Caco-2 (cell line): ENCODE results near the gene TRPV4. TPM values are rescaled to one million over a fixed set of nuclear protein-coding genes. Genes with fewer than 3 reads are reported as not detected.

Source experiments
- BruUV-seq: library from RNA; stranded (reverse); fragments of 400-500 nt; replicated peaks from 2 replicates; lab custom pipeline; 2021; lab: Mats Ljungman, UMichigan
- CTCF ChIA-PET: fragments of 300-600 bp; sonication (Branson Sonifier 250); formaldehyde crosslinking; loops from one replicate; lab custom pipeline; 2022; ENCODE audit warnings: antibody characterized with exemption; lab: Charles Lee
- POLR2A ChIA-PET: fragments of 300-600 bp; sonication (Branson Sonifier 250); formaldehyde crosslinking; loops from one replicate; lab custom pipeline; 2022; ENCODE audit warnings: antibody characterized with exemption; lab: Charles Lee
- DNase-seq, 2 experiments: peaks; one replicate each; pipeline versions ENCODE4 v3.0.0 to v3.0.0-alpha.2; 2020 to 2022
- H3K27me3 ChIP-seq: replicated peaks from 2 replicates; pipeline ENCODE4 v1.6.0; 2011; ENCODE audit warnings: low read length; ENCODE audit not compliant: control insufficient read depth, insufficient read depth
- H3K36me3 ChIP-seq: 2 replicates; pipeline ENCODE4 v1.5.1; 2011; ENCODE audit warnings: low read length; ENCODE audit not compliant: control insufficient read depth, insufficient read depth
- H3K4me1 ChIP-seq: fragments of 250-450 bp; sonication (Bioruptor Pico); 2 replicates; pipeline ENCODE4 v1.5.1; 2020; ENCODE audit warnings: mild to moderate bottlenecking
- H3K4me3 ChIP-seq: 2 replicates; pipeline ENCODE4 v1.5.1; 2011; ENCODE audit warnings: low read depth, mild to moderate bottlenecking, control low read depth, low read length
- H3K9me3 ChIP-seq: fragments of 250-450 bp; sonication (Bioruptor Pico); 2 replicates; pipeline ENCODE4 v1.5.1; 2020; ENCODE audit warnings: mild to moderate bottlenecking, moderate library complexity
- H3K27ac Mint-ChIP-seq: one replicate; pipeline ENCODE4 v1.8.0; 2022; ENCODE audit warnings: mixed read lengths; ENCODE audit not compliant: unreplicated experiment
- H3K27me3 Mint-ChIP-seq: one replicate; pipeline ENCODE4 v1.8.0; 2022; ENCODE audit warnings: mixed read lengths; ENCODE audit not compliant: insufficient read depth, unreplicated experiment
- H3K36me3 Mint-ChIP-seq: one replicate; pipeline ENCODE4 v1.8.0; 2022; ENCODE audit warnings: mild to moderate bottlenecking, mixed read lengths; ENCODE audit not compliant: insufficient read depth, unreplicated experiment
- H3K4me1 Mint-ChIP-seq: one replicate; pipeline ENCODE4 v1.8.0; 2022; ENCODE audit warnings: low read depth, mixed read lengths; ENCODE audit not compliant: unreplicated experiment
- H3K4me3 Mint-ChIP-seq: one replicate; pipeline ENCODE4 v1.8.0; 2022; ENCODE audit warnings: mild to moderate bottlenecking, moderate library complexity, mixed read lengths; ENCODE audit not compliant: unreplicated experiment
- H3K9me3 Mint-ChIP-seq: one replicate; pipeline ENCODE4 v1.8.0; 2022; ENCODE audit warnings: mixed read lengths; ENCODE audit not compliant: unreplicated experiment
- CTCF ChIP-seq, 2 experiments: fragments of 200-600 bp in 1 of 2; IDR thresholded peaks; 1 replicate in 1 of 2; 2 replicates in 1 of 2; pipeline versions ENCODE4 v1.5.1 to v1.8.0; 2011 to 2022; ENCODE audit warnings: antibody characterized with exemption in 1 of 2, control low read depth in 1 of 2, inconsistent platforms in 1 of 2, low read depth in 1 of 2, low read length in 1 of 2, mild to moderate bottlenecking in 1 of 2, moderate library complexity in 1 of 2; ENCODE audit not compliant: insufficient read depth in 1 of 2, severe bottlenecking in 1 of 2, unreplicated experiment in 1 of 2
- intact Hi-C: fragments of 100-400 bp; cut with micrococcal nuclease; formaldehyde crosslinking; loops from one replicate; pipeline ENCODE4 v1.10.0; 2022; ENCODE audit not compliant: unreplicated experiment
- total RNA-seq: library from RNA; stranded (reverse); gene quantifications from 2 replicates; pipeline ENCODE4 v1.2.3, GENCODE V29; 2022

Gene TRPV4
- total RNA-seq, 1 experiment from 2014 or later, result not detected

DNA sequence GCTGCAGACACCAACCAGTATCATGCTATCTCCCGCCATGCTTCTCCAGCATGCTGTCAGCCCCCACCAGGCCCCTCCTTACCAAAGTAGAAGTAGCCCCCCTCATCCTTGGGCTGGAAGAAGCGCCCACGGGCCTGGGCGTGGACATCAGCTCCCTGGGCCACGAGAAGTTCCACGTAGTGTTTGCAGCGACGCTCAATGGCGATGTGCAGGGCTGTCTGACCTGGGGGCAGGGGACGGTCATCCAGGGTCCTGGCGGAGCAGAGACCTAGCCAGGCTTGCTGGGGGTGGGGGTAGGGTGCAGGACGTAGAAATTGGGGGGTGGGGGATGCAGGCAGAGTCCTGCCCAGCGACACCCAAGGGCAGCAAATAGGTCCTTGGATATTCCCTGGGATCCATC lies 32.7 kb downstream of the TRPV4 start:
- CTCF ChIA-PET, result interaction anchor here (0.6 kb wide), 1 partner anchor 30 kb away, joined by 6 read pairs; no protein-coding TSS in a partner anchor
- intact Hi-C loops, result no loop called here
- POLR2A ChIA-PET, result no interaction called here
- Mint-ChIP-seq H3K27me3 (peaks cover 6% of the 10 kb centered on the region), H3K36me3 (no peaks in the 10 kb centered on the region), H3K4me3 (no peak overlapping the region), H3K9me3 (no peaks in the 10 kb centered on the region), H3K27ac (no peak overlapping the region), H3K4me1 (no peaks in the 10 kb centered on the region)
- BruUV-seq, result no TSS peak
- H3K27me3 ChIP-seq, result no peaks in the 10 kb centered on the region
- no peak for DNase-seq
- no peak overlapping the region for H3K4me3 ChIP-seq
- H3K9me3 ChIP-seq, result no peaks in the 10 kb centered on the region
- H3K36me3 ChIP-seq, result no peaks in the 10 kb centered on the region
- no peak for TF ChIP-seq CTCF (IDR thresholded peaks at IDR 0.05; ENCODE audit: insufficient read depth in 1 of 2, low read depth in 1 of 2, low read length in 1 of 2, severe bottlenecking in 1 of 2, unreplicated experiment in 1 of 2)
- H3K4me1 ChIP-seq, result no peaks in the 10 kb centered on the region

- no peaks in the 10 kb centered on the region for H3K36me3 Mint-ChIP-seq
- TF ChIP-seq CTCF (IDR thresholded peaks at IDR 0.05; ENCODE audit: insufficient read depth in 1 of 2, low read depth in 1 of 2, low read length in 1 of 2, severe bottlenecking in 1 of 2, unreplicated experiment in 1 of 2), result no peak
- DNase-seq, result no peak
- ChIA-PET CTCF (no interaction called here), POLR2A (interaction anchor here (0.6 kb wide), 1 partner anchor 131 kb away, joined by 3 read pairs; no protein-coding TSS in a partner anchor)
- H3K27me3 Mint-ChIP-seq, result peaks cover 3% of the 10 kb centered on the region
- no peaks in the 10 kb centered on the region for H3K4me1 ChIP-seq
- H3K36me3 ChIP-seq, result no peaks in the 10 kb centered on the region
- no peak overlapping the region for H3K4me3 ChIP-seq
- H3K4me1 Mint-ChIP-seq, result peaks cover 2% of the 10 kb centered on the region
- H3K27me3 ChIP-seq, result no peaks in the 10 kb centered on the region
- intact Hi-C loops, result no loop called here
- H3K4me3 Mint-ChIP-seq, result no peak overlapping the region
- H3K27ac Mint-ChIP-seq, result no peak overlapping the region
- H3K9me3 ChIP-seq, result no peaks in the 10 kb centered on the region
- H3K9me3 Mint-ChIP-seq, result no peaks in the 10 kb centered on the region
- BruUV-seq, result no TSS peak
These were observed 34.5 kb downstream of the TRPV4 start for GRCh38 chr12:109798691-109799090.

DNA sequence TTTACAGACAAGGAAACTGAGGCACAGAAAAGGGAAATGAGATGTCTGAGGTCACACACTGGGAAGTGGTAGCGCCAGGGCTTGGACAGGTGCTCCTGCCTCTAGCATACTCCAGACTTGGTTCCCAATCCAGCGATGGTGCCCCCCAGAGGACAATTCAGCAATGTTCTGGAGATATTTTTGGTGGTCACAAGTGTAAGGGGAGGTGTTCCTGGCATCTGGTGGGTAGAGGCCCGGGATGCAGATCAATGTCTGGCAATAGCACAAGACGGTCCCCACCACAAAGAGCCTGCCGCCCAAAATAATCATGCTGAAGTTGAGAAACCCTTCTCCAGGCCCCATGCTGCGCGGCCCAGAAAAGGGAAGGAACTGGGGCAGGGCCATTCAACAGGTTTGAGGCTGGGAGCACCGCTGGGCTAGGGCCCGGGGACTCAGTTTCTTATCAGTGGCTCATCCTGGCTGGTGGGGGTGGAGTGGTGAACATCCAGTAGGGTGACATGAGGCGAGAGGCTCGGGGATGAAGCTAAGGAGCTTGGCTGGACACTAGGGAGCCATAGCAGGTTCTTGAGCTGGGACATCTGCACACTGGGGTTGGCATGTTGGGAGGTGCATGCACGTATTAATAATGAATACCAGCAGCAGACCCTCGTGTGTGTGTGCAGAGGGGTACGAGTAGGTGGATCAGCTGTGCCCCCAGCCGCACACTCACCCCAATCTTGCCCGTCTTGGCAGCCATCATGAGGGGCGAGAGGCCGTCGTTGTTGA lies 35.1 kb downstream of the TRPV4 start:
- no peaks in the 10 kb centered on the region for H3K9me3 ChIP-seq
- no peaks in the 10 kb centered on the region for H3K36me3 ChIP-seq
- DNase-seq, result no peak
- Mint-ChIP-seq H3K9me3 (no peaks in the 10 kb centered on the region), H3K4me3 (no peak overlapping the region), H3K4me1 (peaks cover 8% of the 10 kb centered on the region), H3K36me3 (no peaks in the 10 kb centered on the region), H3K27me3 (peaks cover 6% of the 10 kb centered on the region), H3K27ac (no peak overlapping the region)
- no peak overlapping the region for H3K4me3 ChIP-seq
- ChIA-PET CTCF (no interaction called here), POLR2A (interaction anchor here (0.6 kb wide), 1 partner anchor 130 kb away, joined by 3 read pairs; no protein-coding TSS in a partner anchor)
- no TSS peak for BruUV-seq
- intact Hi-C loops, result no loop called here
- H3K27me3 ChIP-seq, result no peaks in the 10 kb centered on the region
- peak in 1 of 2 experiments; percentile 28 for TF ChIP-seq CTCF (IDR thresholded peaks at IDR 0.05; ENCODE audit: insufficient read depth in 1 of 2, low read depth in 1 of 2, low read length in 1 of 2, severe bottlenecking in 1 of 2, unreplicated experiment in 1 of 2)
- no peaks in the 10 kb centered on the region for H3K4me1 ChIP-seq
